Uterus (tissue), 2 donors: ENCODE data around the gene FBXL15.

ENCODE experiments used
- POLR2A ChIP-seq, 2 donors: fragments of 450-650 bp; IDR thresholded peaks; one replicate each; pipeline ENCODE4 v1.6.1; 2016; ENCODE audit warnings: antibody characterized with exemption in 2 of 2, mild to moderate bottlenecking in 1 of 2, moderate library complexity in 1 of 2
- TF ChIP-seq, protein P1 (sequence below), 4 experiments: fragments of 200-600 bp in 2 of 4; fragments of 450-650 bp in 2 of 4; sonication (generic) in 2 of 4; IDR thresholded peaks; one replicate each; pipeline ENCODE4 v1.5.1; 2016 to 2019; ENCODE audit warnings: antibody characterized with exemption in 4 of 4, mild to moderate bottlenecking in 2 of 4, moderate library complexity in 1 of 4

DNA sequence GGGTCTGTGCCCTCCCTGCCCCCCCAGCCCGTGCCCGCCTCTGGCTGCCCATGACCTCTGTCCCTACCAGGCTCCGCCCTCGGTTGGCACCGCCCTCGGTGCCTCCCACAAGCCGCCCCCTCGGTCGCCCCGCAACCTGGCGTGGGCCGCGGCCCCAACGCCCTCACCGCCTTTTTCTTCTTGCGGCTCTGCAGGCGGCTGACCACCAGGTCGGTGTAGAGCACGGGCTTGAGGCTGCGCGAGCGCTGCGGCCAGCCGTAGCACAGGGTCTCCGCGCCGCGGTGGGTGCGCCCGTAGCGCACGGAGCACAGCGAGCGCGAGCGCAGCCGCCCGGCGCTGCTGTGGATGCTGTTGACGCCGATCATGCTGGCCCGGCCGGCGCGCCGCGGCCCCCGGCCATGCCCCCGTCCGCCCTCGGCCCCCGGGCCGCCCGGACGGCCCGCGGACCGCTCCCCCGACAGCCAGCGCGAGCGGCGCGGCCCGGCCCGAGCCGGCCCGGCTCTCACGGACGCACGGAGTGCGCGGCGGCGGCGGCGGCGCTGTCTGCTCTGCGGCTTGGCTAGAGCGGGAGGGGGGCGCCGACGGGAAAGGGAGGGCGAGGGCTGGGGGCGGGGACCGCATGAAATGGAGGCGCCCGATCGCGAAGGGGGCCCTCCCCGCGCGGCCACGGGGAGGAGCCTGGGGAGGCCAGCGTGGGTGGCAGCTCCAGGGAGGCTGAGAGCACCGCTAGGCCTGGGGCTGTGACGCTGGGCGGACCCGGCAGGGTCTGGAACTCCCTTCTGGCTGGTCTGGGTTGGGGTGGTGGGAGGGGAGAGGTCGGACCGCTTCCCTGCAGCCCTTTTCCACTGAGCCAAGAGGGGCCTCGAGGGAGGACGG lies 11.7 kb upstream of the FBXL15 start:
- TF ChIP-seq, protein P1, sequence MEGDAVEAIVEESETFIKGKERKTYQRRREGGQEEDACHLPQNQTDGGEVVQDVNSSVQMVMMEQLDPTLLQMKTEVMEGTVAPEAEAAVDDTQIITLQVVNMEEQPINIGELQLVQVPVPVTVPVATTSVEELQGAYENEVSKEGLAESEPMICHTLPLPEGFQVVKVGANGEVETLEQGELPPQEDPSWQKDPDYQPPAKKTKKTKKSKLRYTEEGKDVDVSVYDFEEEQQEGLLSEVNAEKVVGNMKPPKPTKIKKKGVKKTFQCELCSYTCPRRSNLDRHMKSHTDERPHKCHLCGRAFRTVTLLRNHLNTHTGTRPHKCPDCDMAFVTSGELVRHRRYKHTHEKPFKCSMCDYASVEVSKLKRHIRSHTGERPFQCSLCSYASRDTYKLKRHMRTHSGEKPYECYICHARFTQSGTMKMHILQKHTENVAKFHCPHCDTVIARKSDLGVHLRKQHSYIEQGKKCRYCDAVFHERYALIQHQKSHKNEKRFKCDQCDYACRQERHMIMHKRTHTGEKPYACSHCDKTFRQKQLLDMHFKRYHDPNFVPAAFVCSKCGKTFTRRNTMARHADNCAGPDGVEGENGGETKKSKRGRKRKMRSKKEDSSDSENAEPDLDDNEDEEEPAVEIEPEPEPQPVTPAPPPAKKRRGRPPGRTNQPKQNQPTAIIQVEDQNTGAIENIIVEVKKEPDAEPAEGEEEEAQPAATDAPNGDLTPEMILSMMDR (IDR thresholded peaks at IDR 0.05): no peak
- peak in 1 of 2 donors; percentile 66 for TF ChIP-seq POLR2A (IDR thresholded peaks at IDR 0.05)
